ENCODE results near the gene SPHKAP. TPM values are rescaled to one million over a fixed set of nuclear protein-coding genes. Genes with fewer than 3 reads are reported as not detected.

SPHKAP gene
- total and polyA plus RNA-seq, 2 of the 13 experiments (the other 11 are each of a cell fraction or from before 2014, with no cell fraction given) = not detected

DNA sequence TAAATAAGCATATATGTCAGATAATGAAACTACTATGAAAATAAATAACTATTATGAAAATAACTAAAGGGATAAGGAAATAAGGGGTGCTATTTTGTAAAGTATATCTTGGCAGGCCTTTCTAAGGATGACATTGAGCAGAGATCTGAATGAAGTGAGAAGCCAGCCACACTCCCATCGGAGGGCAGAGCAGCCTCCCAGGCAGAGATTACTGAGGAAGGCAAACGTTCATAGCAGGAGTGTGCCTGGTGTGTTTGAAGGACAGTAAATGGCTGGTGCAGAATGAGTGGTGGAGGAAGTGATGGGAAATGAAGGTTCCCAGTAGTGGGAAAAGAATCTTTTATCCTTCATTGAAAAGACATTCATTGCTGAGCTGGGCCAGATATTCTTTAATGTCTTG, 62.5 kb downstream of the SPHKAP start:
- H3K9ac ChIP-seq (ENCODE audit: insufficient read depth, low read depth, low read length) = no peak overlapping the region
- H3K4me3 ChIP-seq (replicated peaks in 1 of 3; ENCODE audit: insufficient read depth in 1 of 3, low read depth in 2 of 3, low read length in 3 of 3) = no peak overlapping the region
- H3K9me3 ChIP-seq (ENCODE audit: low read length) = no peaks in the 10 kb centered on the region
- no TSS peak for BruUV-seq (replicated peaks)
- ChIA-PET POLR2A (no interaction called here), CTCF (ENCODE audit: low intra/inter-chr PET ratio, low total read pairs) (no interaction called here)
- in situ Hi-C loops (cut with HindIII; ENCODE audit: extremely low pct_ligation_motif_present, low pct_unique_long_range_greater_than_20kb) = no loop called here
- DNase-seq (ENCODE audit: low spot score) (no peak), ATAC-seq (no peak), FAIRE-seq (no peak)
- TF ChIP-seq HNRNPUL1 (IDR thresholded peaks at IDR 0.05; ENCODE audit: low read depth, low read length) = no peak
- H3K27me3 ChIP-seq (ENCODE audit: control insufficient read depth in 1 of 2, insufficient read depth in 2 of 2, low read length in 2 of 2) = no peaks in the 10 kb centered on the region
- no peaks in the 10 kb centered on the region for H3K79me2 ChIP-seq (ENCODE audit: insufficient read depth, low read length)
- H4K20me1 ChIP-seq (ENCODE audit: insufficient read depth, low read length) = no peaks in the 10 kb centered on the region
- H3K4me1 ChIP-seq (ENCODE audit: insufficient read depth, low read length) = no peaks in the 10 kb centered on the region
- WGBS (ENCODE audit: low lambda C conversion rate) = 0% methylated on average over 2 of the region's 2 CpGs
- no peaks in the 10 kb centered on the region for H3K36me3 ChIP-seq (replicated peaks in 1 of 2; ENCODE audit: control insufficient read depth in 1 of 2, insufficient read depth in 2 of 2, low read length in 2 of 2)
- intact Hi-C loops (cut with micrococcal nuclease; ENCODE audit: unreplicated experiment) = no loop called here
- H3K27ac ChIP-seq (ENCODE audit: extremely low read length, insufficient read depth, low read length) = no peak overlapping the region
- no peak overlapping the region for H3K4me2 ChIP-seq (ENCODE audit: low read depth, low read length)
- no peak overlapping the region for H2AFZ ChIP-seq (ENCODE audit: low read length)

DNA sequence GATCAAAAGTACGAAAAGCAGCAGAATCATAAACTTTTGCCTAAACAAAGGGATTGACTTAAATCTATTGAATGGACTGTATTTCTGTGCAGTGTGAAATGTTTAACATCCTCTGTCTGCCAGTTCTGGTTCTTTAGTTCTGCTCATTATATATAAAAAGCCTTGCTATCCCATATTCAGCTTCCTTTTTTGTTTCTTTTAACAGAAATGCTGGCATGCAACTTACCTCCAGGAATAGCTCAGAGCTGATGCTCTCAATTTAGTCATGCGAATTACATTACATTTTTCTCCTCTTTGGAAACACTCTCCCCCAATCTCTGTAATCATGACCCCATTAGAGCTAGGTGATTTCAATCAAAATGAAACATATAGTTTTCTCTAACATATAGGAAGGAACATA, 73.6 kb downstream of the SPHKAP start:
- in situ Hi-C loops (cut with HindIII; ENCODE audit: extremely low pct_ligation_motif_present, low pct_unique_long_range_greater_than_20kb) (no loop called here), intact Hi-C loops (cut with micrococcal nuclease; ENCODE audit: unreplicated experiment) (no loop called here)
- H4K20me1 ChIP-seq (ENCODE audit: insufficient read depth, low read length) = no peaks in the 10 kb centered on the region
- no peak overlapping the region for H3K9ac ChIP-seq (ENCODE audit: insufficient read depth, low read depth, low read length)
- no peaks in the 10 kb centered on the region for H3K9me3 ChIP-seq (ENCODE audit: low read length)
- ChIA-PET POLR2A (no interaction called here), CTCF (ENCODE audit: low intra/inter-chr PET ratio, low total read pairs) (no interaction called here)
- no peak overlapping the region for H3K4me3 ChIP-seq (replicated peaks in 1 of 3; ENCODE audit: insufficient read depth in 1 of 3, low read depth in 2 of 3, low read length in 3 of 3)
- no peaks in the 10 kb centered on the region for H3K36me3 ChIP-seq (replicated peaks in 1 of 2; ENCODE audit: control insufficient read depth in 1 of 2, insufficient read depth in 2 of 2, low read length in 2 of 2)
- H3K27me3 ChIP-seq (ENCODE audit: control insufficient read depth in 1 of 2, insufficient read depth in 2 of 2, low read length in 2 of 2) = no peaks in the 10 kb centered on the region
- no peak for ATAC-seq
- H3K79me2 ChIP-seq (ENCODE audit: insufficient read depth, low read length) = no peaks in the 10 kb centered on the region
- no peak overlapping the region for H3K4me2 ChIP-seq (ENCODE audit: low read depth, low read length)
- no peak overlapping the region for H2AFZ ChIP-seq (ENCODE audit: low read length)
- DNase-seq (ENCODE audit: low spot score) = no peak
- no peaks in the 10 kb centered on the region for H3K4me1 ChIP-seq (ENCODE audit: insufficient read depth, low read length)
- no peak overlapping the region for H3K27ac ChIP-seq (ENCODE audit: extremely low read length, insufficient read depth, low read length)
- no peak for FAIRE-seq
- WGBS (ENCODE audit: low lambda C conversion rate) = 0% methylated on average over 2 of the region's 2 CpGs
- BruUV-seq (replicated peaks) = no TSS peak
- TF ChIP-seq, protein P1, sequence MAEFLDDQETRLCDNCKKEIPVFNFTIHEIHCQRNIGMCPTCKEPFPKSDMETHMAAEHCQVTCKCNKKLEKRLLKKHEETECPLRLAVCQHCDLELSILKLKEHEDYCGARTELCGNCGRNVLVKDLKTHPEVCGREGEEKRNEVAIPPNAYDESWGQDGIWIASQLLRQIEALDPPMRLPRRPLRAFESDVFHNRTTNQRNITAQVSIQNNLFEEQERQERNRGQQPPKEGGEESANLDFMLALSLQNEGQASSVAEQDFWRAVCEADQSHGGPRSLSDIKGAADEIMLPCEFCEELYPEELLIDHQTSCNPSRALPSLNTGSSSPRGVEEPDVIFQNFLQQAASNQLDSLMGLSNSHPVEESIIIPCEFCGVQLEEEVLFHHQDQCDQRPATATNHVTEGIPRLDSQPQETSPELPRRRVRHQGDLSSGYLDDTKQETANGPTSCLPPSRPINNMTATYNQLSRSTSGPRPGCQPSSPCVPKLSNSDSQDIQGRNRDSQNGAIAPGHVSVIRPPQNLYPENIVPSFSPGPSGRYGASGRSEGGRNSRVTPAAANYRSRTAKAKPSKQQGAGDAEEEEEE (CRISPR knock-in tag; IDR thresholded peaks at IDR 0.05; ENCODE audit: borderline replicate concordance) = no peak
- TF ChIP-seq TERF1 (CRISPR knock-in tag; IDR thresholded peaks at IDR 0.05) = no peak
- no peak for TF ChIP-seq CREB3 (CRISPR knock-in tag; IDR thresholded peaks at IDR 0.05)
- TF ChIP-seq, protein P2, sequence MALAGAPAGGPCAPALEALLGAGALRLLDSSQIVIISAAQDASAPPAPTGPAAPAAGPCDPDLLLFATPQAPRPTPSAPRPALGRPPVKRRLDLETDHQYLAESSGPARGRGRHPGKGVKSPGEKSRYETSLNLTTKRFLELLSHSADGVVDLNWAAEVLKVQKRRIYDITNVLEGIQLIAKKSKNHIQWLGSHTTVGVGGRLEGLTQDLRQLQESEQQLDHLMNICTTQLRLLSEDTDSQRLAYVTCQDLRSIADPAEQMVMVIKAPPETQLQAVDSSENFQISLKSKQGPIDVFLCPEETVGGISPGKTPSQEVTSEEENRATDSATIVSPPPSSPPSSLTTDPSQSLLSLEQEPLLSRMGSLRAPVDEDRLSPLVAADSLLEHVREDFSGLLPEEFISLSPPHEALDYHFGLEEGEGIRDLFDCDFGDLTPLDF (CRISPR knock-in tag; IDR thresholded peaks at IDR 0.05) = no peak
- no peak for TF ChIP-seq NFYB (CRISPR knock-in tag; IDR thresholded peaks at IDR 0.05)
- no peak for TF ChIP-seq HCFC1 (IDR thresholded peaks at IDR 0.05; ENCODE audit: low read depth, low read length)
- no peak for TF ChIP-seq NFE2L1 (CRISPR knock-in tag; IDR thresholded peaks at IDR 0.05; ENCODE audit: borderline replicate concordance)
- no peak for TF ChIP-seq ARNT (IDR thresholded peaks at IDR 0.05)
